CMK (cell line): ENCODE measurements around the gene SYNJ2BP.

Experiments used
- DNase-seq: peaks from one replicate; pipeline ENCODE4 v3.0.0-alpha.2; 2010; ENCODE audit warnings: low read depth

The SYNJ2BP gene

GRCh38 chr14:70391493-70392391 lies 25.1 kb downstream of the SYNJ2BP start:
- no peak for DNase-seq

DNA sequence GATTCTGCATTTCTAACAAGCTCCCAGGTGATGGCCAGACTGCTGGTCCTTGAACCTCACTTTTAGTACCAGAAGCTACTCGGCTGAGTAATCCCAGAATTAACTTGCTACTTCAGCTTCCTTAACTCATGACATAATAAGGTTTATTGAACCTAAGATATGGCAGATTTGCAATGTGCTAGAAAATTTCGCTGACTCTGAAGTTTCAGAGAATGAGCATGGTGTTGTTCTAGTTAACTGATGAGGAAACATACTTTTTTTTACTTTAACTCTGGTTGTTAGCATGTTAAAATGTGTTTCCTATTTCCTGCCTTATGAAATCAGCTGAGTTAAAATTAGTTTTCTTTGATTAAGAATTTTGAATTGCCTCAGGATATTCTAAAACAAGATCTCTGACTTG lies 34.4 kb downstream of the SYNJ2BP start:
- DNase-seq = no peak

- DNase-seq = no peak
These were observed 36.1 kb downstream of the SYNJ2BP start for GRCh38 chr14:70380824-70381223.

- DNase-seq = no peak
These were observed 38.2 kb downstream of the SYNJ2BP start for GRCh38 chr14:70378696-70379095.
